ENCODE results near the gene DVL2.

DVL2 gene

GRCh38 chr17:7234083-7234951, at the start of gene DVL2:
TSS of gene DVL2 (minus strand) at chr17:7234517. CDS start at chr17:7234262, 255 bp downstream.
- H3K4me3 ChIP-seq (ENCODE audit: low read depth, low read length): peak within 1 kb of the TSS; percentile 94
- TF ChIP-seq CTCF (IDR thresholded peaks at IDR 0.05; ENCODE audit: low read depth, low read length) (no peak), MYC (IDR thresholded peaks at IDR 0.05; ENCODE audit: low read depth, low read length) (peak; percentile 68; the same call in 1 of the 2 replicates), POLR2A (IDR thresholded peaks at IDR 0.05; ENCODE audit: extremely low read depth, insufficient read length) (peak; percentile 53), MAX (IDR thresholded peaks at IDR 0.05; ENCODE audit: low read depth, low read length) (peak; percentile 98)
- peak; percentile 94 for DNase-seq (ENCODE audit: low read depth)

- TF ChIP-seq CTCF (IDR thresholded peaks at IDR 0.05; ENCODE audit: low read depth, low read length) (no peak), MAX (IDR thresholded peaks at IDR 0.05; ENCODE audit: low read depth, low read length) (no peak), MYC (IDR thresholded peaks at IDR 0.05; ENCODE audit: low read depth, low read length) (no peak), POLR2A (IDR thresholded peaks at IDR 0.05; ENCODE audit: extremely low read depth, insufficient read length) (no peak)
- no peak overlapping the region for H3K4me3 ChIP-seq (ENCODE audit: low read depth, low read length)
- DNase-seq (ENCODE audit: low read depth): peak; percentile 23
These were observed 49.3 kb upstream of the DVL2 start for GRCh38 chr17:7283471-7284216.

- no peak for TF ChIP-seq CTCF (IDR thresholded peaks at IDR 0.05; ENCODE audit: low read depth, low read length)
- TF ChIP-seq MYC (IDR thresholded peaks at IDR 0.05; ENCODE audit: low read depth, low read length): no peak
- no peak for TF ChIP-seq POLR2A (IDR thresholded peaks at IDR 0.05; ENCODE audit: extremely low read depth, insufficient read length)
- no peak overlapping the region for H3K4me3 ChIP-seq (ENCODE audit: low read depth, low read length)
- DNase-seq (ENCODE audit: low read depth): no peak
These were observed 48.5 kb upstream of the DVL2 start for GRCh38 chr17:7282752-7283321.

GRCh38 chr17:7281953-7282751, 47.8 kb upstream of the DVL2 start:
- no peak overlapping the region for H3K4me3 ChIP-seq (ENCODE audit: low read depth, low read length)
- DNase-seq (ENCODE audit: low read depth): no peak
- no peak for TF ChIP-seq POLR2A (IDR thresholded peaks at IDR 0.05; ENCODE audit: extremely low read depth, insufficient read length)
- no peak for TF ChIP-seq CTCF (IDR thresholded peaks at IDR 0.05; ENCODE audit: low read depth, low read length)
- no peak for TF ChIP-seq MAX (IDR thresholded peaks at IDR 0.05; ENCODE audit: low read depth, low read length)
- TF ChIP-seq MYC (IDR thresholded peaks at IDR 0.05; ENCODE audit: low read depth, low read length): no peak

All from NB4 (cell line).